Fibroblast of lung (primary cell): ENCODE measurements around the gene PPP1R1C.

Experiments used
- CTCF ChIP-seq, 2 donors: IDR thresholded peaks in 1 of 2; conservative IDR thresholded peaks in 1 of 2; 1 replicate in 1 of 2; 2 replicates in 1 of 2; pipeline ENCODE4 v1.5.1; 2011 to 2012; ENCODE audit warnings: low read length in 2 of 2, control low read depth in 1 of 2, inconsistent platforms in 1 of 2, low read depth in 1 of 2, mild to moderate bottlenecking in 1 of 2
- EZH2 ChIP-seq: IDR thresholded peaks from 2 replicates; pipeline ENCODE4 v1.5.1; 2012; ENCODE audit warnings: low read length, control low read depth, mild to moderate bottlenecking; ENCODE audit errors: missing control alignments

GRCh38 chr2:182164686-182165085 is 179.0 kb downstream of the PPP1R1C start:
- TF ChIP-seq CTCF (conservative IDR thresholded peaks at IDR 0.05 in 1 of 2, IDR thresholded peaks at IDR 0.05 in 1 of 2; ENCODE audit: low read depth in 1 of 2, low read length in 2 of 2) (no peak), EZH2 (no peak)
